WTC11 (cell line): Measurements from ENCODE around the gene SUCLA2. TPM values are rescaled to one million over a fixed set of nuclear protein-coding genes. Genes with fewer than 3 reads are reported as not detected.

Source experiments
- ATAC-seq: fragments of 200-7000 bp; cut with Tn5 transposase; 2 replicates; pipeline ENCODE4 v1.10.0; 2021; ENCODE audit warnings: mild to moderate bottlenecking, moderate library complexity
- CTCF ChIA-PET: fragments of 300-600 bp; sonication (Branson Sonifier 250); formaldehyde crosslinking; loops from one replicate; lab custom pipeline; 2021; ENCODE audit warnings: antibody characterized with exemption; lab: Charles Lee
- POLR2A ChIA-PET: fragments of 350-600 bp; sonication (Branson Sonifier 250); formaldehyde crosslinking; loops from one replicate; lab custom pipeline; 2021; ENCODE audit warnings: antibody characterized with exemption; lab: Charles Lee
- DNase-seq: peaks from one replicate; pipeline ENCODE4 v3.0.0; 2021; ENCODE audit warnings: low spot score
- H3K27ac Mint-ChIP-seq: 2 replicates; pipeline ENCODE4 v1.8.0; 2021; ENCODE audit warnings: mixed read lengths
- H3K27me3 Mint-ChIP-seq: 2 replicates; pipeline ENCODE4 v1.8.0; 2021; ENCODE audit warnings: low read depth, mild to moderate bottlenecking, moderate library complexity, mixed read lengths
- H3K36me3 Mint-ChIP-seq: 2 replicates; pipeline ENCODE4 v1.8.0; 2021; ENCODE audit warnings: mixed read lengths
- H3K4me1 Mint-ChIP-seq: 2 replicates; pipeline ENCODE4 v1.8.0; 2022; ENCODE audit warnings: mixed read lengths
- H3K4me3 Mint-ChIP-seq: 2 replicates; pipeline ENCODE4 v1.8.0; 2021; ENCODE audit warnings: mild to moderate bottlenecking, moderate library complexity, mixed read lengths
- H3K9me3 Mint-ChIP-seq: 2 replicates; pipeline ENCODE4 v1.8.0; 2021; ENCODE audit warnings: mixed read lengths
- CREM ChIP-seq: sonication (generic); formaldehyde crosslinking; IDR thresholded peaks from 2 replicates; pipeline ENCODE4 v1.8.1; 2022; ENCODE audit warnings: mild to moderate bottlenecking, missing genetic modification reagents, moderate library complexity
- ESRRA ChIP-seq: sonication (generic); formaldehyde crosslinking; IDR thresholded peaks from 2 replicates; pipeline ENCODE4 v1.8.1; 2022; ENCODE audit warnings: mild to moderate bottlenecking, missing genetic modification reagents, borderline replicate concordance
- MXD4 ChIP-seq: fragments of 250-450 bp; sonication (Bioruptor Pico); IDR thresholded peaks from 2 replicates; pipeline ENCODE4 v1.8.0; 2021; ENCODE audit warnings: mild to moderate bottlenecking, moderate library complexity, borderline replicate concordance
- NR1H2 ChIP-seq: sonication (generic); formaldehyde crosslinking; IDR thresholded peaks from 2 replicates; pipeline ENCODE4 v1.9.0; 2021; ENCODE audit warnings: mild to moderate bottlenecking, moderate library complexity, missing genetic modification reagents
- RORB ChIP-seq: fragments of 250-450 bp; sonication (Bioruptor Pico); IDR thresholded peaks from 2 replicates; pipeline ENCODE4 v1.9.0; 2021; ENCODE audit warnings: mild to moderate bottlenecking
- SMAD3 ChIP-seq: sonication (generic); formaldehyde crosslinking; IDR thresholded peaks from 2 replicates; pipeline ENCODE4 v1.8.0; 2022; ENCODE audit warnings: missing genetic modification reagents, mild to moderate bottlenecking, borderline replicate concordance
- SOX15 ChIP-seq: fragments of 250-450 bp; sonication (Bioruptor Pico); IDR thresholded peaks from 2 replicates; pipeline ENCODE4 v1.9.0; 2021; ENCODE audit warnings: mild to moderate bottlenecking
- ZBTB21 ChIP-seq: sonication (generic); formaldehyde crosslinking; IDR thresholded peaks from 2 replicates; pipeline ENCODE4 v1.8.1; 2023; ENCODE audit warnings: mild to moderate bottlenecking, missing genetic modification reagents, borderline replicate concordance
- ZNF121 ChIP-seq: sonication (generic); formaldehyde crosslinking; IDR thresholded peaks from 2 replicates; pipeline ENCODE4 v1.8.0; 2023; ENCODE audit warnings: missing genetic modification reagents
- ZNF138 ChIP-seq: sonication (generic); formaldehyde crosslinking; conservative IDR thresholded peaks from 2 replicates; pipeline ENCODE4 v1.8.1; 2022; ENCODE audit warnings: mild to moderate bottlenecking, moderate library complexity, missing genetic modification reagents
- ZNF219 ChIP-seq: sonication (generic); formaldehyde crosslinking; IDR thresholded peaks from 2 replicates; pipeline ENCODE4 v1.8.0; 2023; ENCODE audit warnings: missing genetic modification reagents, mild to moderate bottlenecking, borderline replicate concordance
- ZNF232 ChIP-seq: sonication (generic); formaldehyde crosslinking; IDR thresholded peaks from 2 replicates; pipeline ENCODE4 v1.8.0; 2022; ENCODE audit warnings: mild to moderate bottlenecking, missing genetic modification reagents
- total RNA-seq: library from RNA; stranded (reverse); gene quantifications from 3 replicates; pipeline ENCODE4 v1.2.3, GENCODE V29; 2021
- TF ChIP-seq, protein P1 (sequence below): sonication (generic); formaldehyde crosslinking; IDR thresholded peaks from 2 replicates; pipeline ENCODE4 v1.8.1; 2022; ENCODE audit warnings: low read depth, mild to moderate bottlenecking, moderate library complexity, missing genetic modification reagents, borderline replicate concordance
- TF ChIP-seq, protein P2 (sequence below): sonication (generic); formaldehyde crosslinking; IDR thresholded peaks from 2 replicates; pipeline ENCODE4 v1.8.0; 2022; ENCODE audit warnings: mild to moderate bottlenecking, missing genetic modification reagents
- TF ChIP-seq, protein P3 (sequence below): fragments of 250-450 bp; sonication (Bioruptor Pico); IDR thresholded peaks from 2 replicates; pipeline ENCODE4 v1.9.0; 2021; ENCODE audit warnings: moderate library complexity, mild to moderate bottlenecking, inconsistent platforms, borderline replicate concordance
- TF ChIP-seq, protein P4 (sequence below): fragments of 250-450 bp; sonication (Bioruptor Pico); IDR thresholded peaks from 2 replicates; pipeline ENCODE4 v1.9.0; 2021; ENCODE audit warnings: mild to moderate bottlenecking, borderline replicate concordance
- TF ChIP-seq, protein P5 (sequence below): sonication (generic); formaldehyde crosslinking; IDR thresholded peaks from 2 replicates; pipeline ENCODE4 v1.8.0; 2023; ENCODE audit warnings: missing genetic modification reagents
- TF ChIP-seq, protein P6 (sequence below): fragments of 250-450 bp; sonication (Bioruptor Pico); IDR thresholded peaks from 2 replicates; pipeline ENCODE4 v2.1.2; 2022; ENCODE audit warnings: mild to moderate bottlenecking, moderate library complexity
- TF ChIP-seq, protein P7 (sequence below): fragments of 250-450 bp; sonication (Bioruptor Pico); conservative IDR thresholded peaks from 2 replicates; pipeline ENCODE4 v1.9.0; 2021; ENCODE audit warnings: mild to moderate bottlenecking
- TF ChIP-seq, protein P8 (sequence below): sonication (generic); formaldehyde crosslinking; IDR thresholded peaks from 2 replicates; pipeline ENCODE4 v1.8.1; 2022; ENCODE audit warnings: mild to moderate bottlenecking, moderate library complexity, missing genetic modification reagents

Gene SUCLA2
- total RNA-seq, 1 experiment from 2014 or later: 66.8 TPM

DNA sequence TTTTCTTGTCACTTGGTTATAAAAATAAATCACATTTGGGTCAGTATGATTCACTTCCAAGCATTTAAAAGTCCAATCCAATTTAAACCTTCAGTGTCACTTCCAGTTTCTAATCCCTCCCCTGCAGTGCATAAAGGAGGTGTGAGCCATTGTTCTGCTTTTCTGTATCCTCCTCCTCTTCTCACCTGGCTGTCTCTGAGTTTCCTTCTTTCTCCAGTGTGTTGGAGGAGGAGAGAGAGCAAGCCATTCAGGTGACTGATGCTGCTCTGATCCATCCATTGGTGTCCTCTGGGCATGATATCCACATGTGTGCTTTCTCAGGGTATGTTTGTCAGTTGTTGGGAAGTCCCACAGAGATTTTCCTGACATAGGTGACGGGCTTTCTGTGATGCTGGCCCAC, 37.7 kb upstream of the SUCLA2 start:
- ChIA-PET CTCF (interaction anchor here (0.7 to 2.4 kb wide), 10 partner anchors 9 to 731 kb away, joined by 3 to 21 read pairs (median 9); partner anchors contain the start of genes ITM2B, MED4 and SUCLA2), POLR2A (interaction anchor here (0.6 to 2.2 kb wide), 5 partner anchors 11 to 438 kb away, joined by 3 to 10 read pairs (median 4); partner anchors contain the start of genes MED4 and SUCLA2)
- H3K36me3 Mint-ChIP-seq: peaks cover 41% of the 10 kb centered on the region
- no peaks in the 10 kb centered on the region for H3K27me3 Mint-ChIP-seq
- H3K27ac Mint-ChIP-seq: peak overlapping the region; percentile 87
- ATAC-seq (no peak), DNase-seq (no peak)
- peaks cover 11% of the 10 kb centered on the region for H3K9me3 Mint-ChIP-seq
- H3K4me1 Mint-ChIP-seq: peaks cover 22% of the 10 kb centered on the region
- H3K4me3 Mint-ChIP-seq: peak overlapping the region; percentile 78
- TF ChIP-seq SOX15: no peak
- no peak for TF ChIP-seq CREM (CRISPR knock-in tag)
- TF ChIP-seq MXD4 (CRISPR knock-in tag): no peak

DNA sequence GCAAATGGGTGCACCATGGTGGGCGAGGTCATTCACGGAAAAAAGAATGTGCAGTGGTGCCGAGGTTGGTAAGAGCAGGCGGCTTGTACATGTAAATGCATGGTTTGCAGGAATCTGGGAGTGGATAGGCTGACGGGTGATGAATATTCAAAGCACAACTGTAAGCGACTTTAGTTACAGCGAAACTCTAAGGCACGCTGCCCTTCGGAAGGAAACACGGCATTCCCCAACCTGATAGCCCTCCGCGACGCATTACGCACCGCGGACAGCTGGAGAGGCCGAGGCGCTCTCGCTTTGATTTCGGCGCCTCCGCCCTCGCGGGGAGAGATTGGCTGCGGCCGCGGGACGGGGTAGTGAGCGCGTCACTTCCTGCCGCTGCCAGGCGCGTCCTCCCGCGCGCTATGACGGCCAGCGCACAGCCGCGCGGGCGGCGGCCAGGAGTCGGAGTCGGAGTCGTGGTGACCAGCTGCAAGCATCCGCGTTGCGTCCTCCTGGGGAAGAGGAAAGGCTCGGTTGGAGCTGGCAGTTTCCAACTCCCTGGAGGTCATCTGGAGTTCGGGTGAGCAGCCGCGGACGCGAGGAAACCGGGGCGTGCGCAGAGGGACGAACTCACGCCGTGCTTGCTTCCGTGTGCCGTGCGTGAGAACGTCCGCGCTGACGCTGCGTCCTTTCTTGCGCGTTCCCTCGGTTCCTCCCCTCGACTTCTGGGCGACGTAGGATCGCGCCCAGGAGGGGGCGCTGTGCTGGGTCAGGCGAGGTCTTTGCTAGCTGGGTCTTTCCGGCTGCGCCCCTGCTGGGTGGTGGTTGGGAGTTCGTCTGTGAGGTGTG, 36.5 kb upstream of the SUCLA2 start, which contains the start of gene NUDT15:
TSS of gene NUDT15 (plus strand) at position 381 of the 828 bp plus-strand sequence. CDS start at position 402, 21 bp downstream.
- no peaks in the 10 kb centered on the region for H3K27me3 Mint-ChIP-seq
- peak; percentile 95 for DNase-seq
- peak within 1 kb of the TSS; percentile 78 for H3K4me3 Mint-ChIP-seq
- CTCF ChIA-PET: interaction anchor here (0.5 to 2.4 kb wide), 20 partner anchors 10 to 1075 kb away, joined by 3 to 21 read pairs (median 4); partner anchors contain the start of genes ITM2B, MED4, RCBTB2 and SUCLA2
- POLR2A ChIA-PET: interaction anchor here (0.6 to 2.2 kb wide), 10 partner anchors 13 to 201 kb away, joined by 3 to 10 read pairs (median 3); partner anchors contain the start of genes ITM2B, MED4 and SUCLA2
- H3K4me1 Mint-ChIP-seq: peaks cover 22% of the 10 kb centered on the region
- H3K27ac Mint-ChIP-seq: peak within 1 kb of the TSS; percentile 100
- peaks cover 42% of the 10 kb centered on the region for H3K36me3 Mint-ChIP-seq
- peak; percentile 87 for ATAC-seq
- H3K9me3 Mint-ChIP-seq: peaks cover 21% of the 10 kb centered on the region
- TF ChIP-seq, protein P1, sequence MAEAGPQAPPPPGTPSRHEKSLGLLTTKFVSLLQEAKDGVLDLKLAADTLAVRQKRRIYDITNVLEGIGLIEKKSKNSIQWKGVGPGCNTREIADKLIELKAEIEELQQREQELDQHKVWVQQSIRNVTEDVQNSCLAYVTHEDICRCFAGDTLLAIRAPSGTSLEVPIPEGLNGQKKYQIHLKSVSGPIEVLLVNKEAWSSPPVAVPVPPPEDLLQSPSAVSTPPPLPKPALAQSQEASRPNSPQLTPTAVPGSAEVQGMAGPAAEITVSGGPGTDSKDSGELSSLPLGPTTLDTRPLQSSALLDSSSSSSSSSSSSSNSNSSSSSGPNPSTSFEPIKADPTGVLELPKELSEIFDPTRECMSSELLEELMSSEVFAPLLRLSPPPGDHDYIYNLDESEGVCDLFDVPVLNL (CRISPR knock-in tag): peak; percentile 98
- TF ChIP-seq, protein P2, sequence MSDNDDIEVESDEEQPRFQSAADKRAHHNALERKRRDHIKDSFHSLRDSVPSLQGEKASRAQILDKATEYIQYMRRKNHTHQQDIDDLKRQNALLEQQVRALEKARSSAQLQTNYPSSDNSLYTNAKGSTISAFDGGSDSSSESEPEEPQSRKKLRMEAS (CRISPR knock-in tag): peak; percentile 97
- TF ChIP-seq SMAD3 (CRISPR knock-in tag) (peak; percentile 89), ESRRA (peak; percentile 54; the same call in 1 of the 2 replicates), ZNF121 (CRISPR knock-in tag) (no peak), NR1H2 (CRISPR knock-in tag) (peak; percentile 42; the same call in 1 of the 2 replicates), ZNF232 (CRISPR knock-in tag) (peak; percentile 94; the same call in 1 of the 2 replicates), ZBTB21 (peak; percentile 90), RORB (no peak), ZNF138 (peak; percentile 96), ZNF219 (no peak)
- TF ChIP-seq, protein P3, sequence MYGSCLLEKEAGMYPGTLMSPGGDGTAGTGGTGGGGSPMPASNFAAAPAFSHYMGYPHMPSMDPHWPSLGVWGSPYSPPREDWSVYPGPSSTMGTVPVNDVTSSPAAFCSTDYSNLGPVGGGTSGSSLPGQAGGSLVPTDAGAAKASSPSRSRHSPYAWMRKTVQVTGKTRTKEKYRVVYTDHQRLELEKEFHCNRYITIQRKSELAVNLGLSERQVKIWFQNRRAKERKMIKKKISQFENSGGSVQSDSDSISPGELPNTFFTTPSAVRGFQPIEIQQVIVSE: no peak
- TF ChIP-seq, protein P4, sequence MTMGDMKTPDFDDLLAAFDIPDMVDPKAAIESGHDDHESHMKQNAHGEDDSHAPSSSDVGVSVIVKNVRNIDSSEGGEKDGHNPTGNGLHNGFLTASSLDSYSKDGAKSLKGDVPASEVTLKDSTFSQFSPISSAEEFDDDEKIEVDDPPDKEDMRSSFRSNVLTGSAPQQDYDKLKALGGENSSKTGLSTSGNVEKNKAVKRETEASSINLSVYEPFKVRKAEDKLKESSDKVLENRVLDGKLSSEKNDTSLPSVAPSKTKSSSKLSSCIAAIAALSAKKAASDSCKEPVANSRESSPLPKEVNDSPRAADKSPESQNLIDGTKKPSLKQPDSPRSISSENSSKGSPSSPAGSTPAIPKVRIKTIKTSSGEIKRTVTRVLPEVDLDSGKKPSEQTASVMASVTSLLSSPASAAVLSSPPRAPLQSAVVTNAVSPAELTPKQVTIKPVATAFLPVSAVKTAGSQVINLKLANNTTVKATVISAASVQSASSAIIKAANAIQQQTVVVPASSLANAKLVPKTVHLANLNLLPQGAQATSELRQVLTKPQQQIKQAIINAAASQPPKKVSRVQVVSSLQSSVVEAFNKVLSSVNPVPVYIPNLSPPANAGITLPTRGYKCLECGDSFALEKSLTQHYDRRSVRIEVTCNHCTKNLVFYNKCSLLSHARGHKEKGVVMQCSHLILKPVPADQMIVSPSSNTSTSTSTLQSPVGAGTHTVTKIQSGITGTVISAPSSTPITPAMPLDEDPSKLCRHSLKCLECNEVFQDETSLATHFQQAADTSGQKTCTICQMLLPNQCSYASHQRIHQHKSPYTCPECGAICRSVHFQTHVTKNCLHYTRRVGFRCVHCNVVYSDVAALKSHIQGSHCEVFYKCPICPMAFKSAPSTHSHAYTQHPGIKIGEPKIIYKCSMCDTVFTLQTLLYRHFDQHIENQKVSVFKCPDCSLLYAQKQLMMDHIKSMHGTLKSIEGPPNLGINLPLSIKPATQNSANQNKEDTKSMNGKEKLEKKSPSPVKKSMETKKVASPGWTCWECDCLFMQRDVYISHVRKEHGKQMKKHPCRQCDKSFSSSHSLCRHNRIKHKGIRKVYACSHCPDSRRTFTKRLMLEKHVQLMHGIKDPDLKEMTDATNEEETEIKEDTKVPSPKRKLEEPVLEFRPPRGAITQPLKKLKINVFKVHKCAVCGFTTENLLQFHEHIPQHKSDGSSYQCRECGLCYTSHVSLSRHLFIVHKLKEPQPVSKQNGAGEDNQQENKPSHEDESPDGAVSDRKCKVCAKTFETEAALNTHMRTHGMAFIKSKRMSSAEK (CRISPR knock-in tag): 0 out of 2 replicates have a peak, but pooled peaks have one; percentile 68
- TF ChIP-seq, protein P5, sequence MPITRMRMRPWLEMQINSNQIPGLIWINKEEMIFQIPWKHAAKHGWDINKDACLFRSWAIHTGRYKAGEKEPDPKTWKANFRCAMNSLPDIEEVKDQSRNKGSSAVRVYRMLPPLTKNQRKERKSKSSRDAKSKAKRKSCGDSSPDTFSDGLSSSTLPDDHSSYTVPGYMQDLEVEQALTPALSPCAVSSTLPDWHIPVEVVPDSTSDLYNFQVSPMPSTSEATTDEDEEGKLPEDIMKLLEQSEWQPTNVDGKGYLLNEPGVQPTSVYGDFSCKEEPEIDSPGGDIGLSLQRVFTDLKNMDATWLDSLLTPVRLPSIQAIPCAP (CRISPR knock-in tag): peak; percentile 71; the same call in 1 of the 2 replicates
- TF ChIP-seq, protein P6, sequence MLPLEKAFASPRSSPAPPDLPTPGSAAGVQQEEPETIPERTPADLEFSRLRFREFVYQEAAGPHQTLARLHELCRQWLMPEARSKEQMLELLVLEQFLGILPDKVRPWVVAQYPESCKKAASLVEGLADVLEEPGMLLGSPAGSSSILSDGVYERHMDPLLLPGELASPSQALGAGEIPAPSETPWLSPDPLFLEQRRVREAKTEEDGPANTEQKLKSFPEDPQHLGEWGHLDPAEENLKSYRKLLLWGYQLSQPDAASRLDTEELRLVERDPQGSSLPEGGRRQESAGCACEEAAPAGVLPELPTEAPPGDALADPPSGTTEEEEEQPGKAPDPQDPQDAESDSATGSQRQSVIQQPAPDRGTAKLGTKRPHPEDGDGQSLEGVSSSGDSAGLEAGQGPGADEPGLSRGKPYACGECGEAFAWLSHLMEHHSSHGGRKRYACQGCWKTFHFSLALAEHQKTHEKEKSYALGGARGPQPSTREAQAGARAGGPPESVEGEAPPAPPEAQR (CRISPR knock-in tag): no peak
- TF ChIP-seq, protein P7, sequence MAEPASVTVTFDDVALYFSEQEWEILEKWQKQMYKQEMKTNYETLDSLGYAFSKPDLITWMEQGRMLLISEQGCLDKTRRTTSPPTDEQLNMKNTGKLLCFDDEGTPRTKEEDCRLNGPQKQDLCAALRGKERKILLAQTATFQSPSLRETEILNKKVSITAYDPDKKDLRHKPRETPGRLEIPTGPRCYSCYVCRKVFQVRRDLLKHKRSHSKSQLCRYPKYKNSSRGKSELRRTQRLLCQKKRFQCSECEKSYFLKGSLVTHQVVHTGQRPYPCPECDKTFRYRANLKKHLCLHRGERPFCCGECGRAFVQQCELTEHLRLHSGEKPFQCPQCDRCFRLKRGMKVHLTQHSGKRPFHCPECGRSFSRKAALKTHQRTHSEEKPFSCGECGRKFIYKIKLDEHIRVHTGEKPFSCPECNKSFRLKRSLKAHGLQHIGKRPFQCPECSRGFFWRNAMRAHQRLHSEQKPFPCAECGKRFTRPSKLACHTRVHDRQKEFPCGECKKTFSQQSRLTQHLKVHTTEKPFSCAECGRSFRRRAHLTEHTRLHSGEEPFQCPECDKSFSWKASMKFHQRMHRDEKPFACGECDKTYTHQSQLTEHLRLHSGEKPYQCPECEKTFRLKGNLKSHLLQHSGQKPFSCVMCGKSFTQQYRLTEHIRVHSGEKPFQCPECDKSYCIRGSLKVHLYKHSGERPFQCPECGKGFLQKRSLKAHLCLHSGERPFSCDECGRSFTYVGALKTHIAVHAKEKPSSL (CRISPR knock-in tag): no peak
- TF ChIP-seq, protein P8, sequence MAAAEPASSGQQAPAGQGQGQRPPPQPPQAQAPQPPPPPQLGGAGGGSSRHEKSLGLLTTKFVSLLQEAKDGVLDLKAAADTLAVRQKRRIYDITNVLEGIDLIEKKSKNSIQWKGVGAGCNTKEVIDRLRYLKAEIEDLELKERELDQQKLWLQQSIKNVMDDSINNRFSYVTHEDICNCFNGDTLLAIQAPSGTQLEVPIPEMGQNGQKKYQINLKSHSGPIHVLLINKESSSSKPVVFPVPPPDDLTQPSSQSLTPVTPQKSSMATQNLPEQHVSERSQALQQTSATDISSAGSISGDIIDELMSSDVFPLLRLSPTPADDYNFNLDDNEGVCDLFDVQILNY: peak; percentile 96
